Retina (tissue), 1 donor: ENCODE results near the gene MAPRE3.

ENCODE experiments used
- DNase-seq: peaks from one replicate; pipeline ENCODE4 v3.0.0-alpha.2; 2016

Gene MAPRE3

DNA sequence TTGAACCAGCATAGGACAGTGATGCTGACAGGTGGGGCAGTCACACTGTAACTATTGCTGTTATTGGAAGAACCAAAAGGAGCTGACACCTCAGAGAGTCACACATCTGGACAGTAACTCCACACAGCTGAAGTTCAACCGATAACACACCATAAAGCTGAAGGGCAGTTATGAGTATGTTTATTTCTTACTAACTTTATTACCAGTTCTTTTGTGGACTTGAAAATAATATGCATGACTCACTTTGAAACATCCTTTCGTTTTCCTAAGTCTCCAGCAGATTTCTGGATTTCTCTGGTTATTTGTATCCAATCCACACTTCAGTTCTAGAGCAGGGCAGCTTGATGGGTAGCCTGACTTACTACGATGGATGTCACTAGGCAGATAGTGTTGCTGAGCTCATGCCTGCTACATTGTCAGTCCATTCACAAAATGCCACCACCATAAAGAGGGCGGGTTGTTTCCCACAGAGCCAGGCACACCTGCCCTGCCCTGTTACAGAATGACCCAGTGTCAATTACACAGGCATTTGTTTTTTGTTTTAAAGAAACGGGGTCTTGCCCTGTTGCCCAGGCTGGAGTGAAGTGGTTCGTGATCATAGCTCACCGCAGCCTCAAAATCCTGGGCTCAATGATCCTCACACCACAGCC is 72.7 kb downstream of the MAPRE3 start:
- no peak for DNase-seq

DNA sequence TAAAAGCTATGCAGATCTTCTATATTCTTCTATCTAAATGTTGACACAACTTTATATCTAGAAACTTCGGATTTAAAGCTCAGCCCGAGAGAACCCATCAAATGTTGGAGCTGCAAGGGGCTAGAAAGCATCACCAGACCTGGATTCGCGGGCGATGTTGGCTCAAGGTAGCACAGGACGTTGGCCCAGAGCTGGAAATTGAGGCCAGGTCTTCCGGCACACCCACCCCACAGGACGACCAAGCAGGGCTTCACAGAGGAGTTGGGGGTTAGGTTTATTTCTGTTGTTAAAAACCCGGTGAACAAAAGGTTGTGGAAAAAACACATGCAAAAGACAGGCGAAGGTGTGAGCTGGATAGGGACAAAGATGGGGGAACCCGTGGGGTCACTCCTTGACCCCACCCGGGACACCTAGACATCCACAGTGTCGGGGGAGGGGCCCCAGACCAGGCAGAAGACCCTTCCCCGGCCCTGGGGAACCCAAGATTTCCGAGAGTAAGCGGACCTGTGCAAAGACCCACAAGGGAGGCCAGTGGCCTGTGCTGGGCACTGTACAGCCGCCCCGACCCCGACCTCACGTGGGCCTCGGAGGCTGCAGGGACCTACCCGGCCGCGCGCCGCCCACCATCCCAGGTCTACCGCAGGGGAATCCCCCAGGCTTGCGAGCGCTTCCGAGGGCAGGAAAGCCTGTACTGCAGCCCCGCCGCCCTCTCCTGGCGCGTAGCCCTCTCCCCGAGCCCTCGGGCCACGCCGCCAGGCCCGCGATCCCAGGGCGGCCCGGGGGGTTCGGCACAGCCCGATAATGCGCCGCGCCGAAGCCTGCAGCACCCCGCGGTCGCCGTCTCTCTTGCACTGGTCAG is 79.2 kb downstream of the MAPRE3 start:
- DNase-seq, result no peak

DNA sequence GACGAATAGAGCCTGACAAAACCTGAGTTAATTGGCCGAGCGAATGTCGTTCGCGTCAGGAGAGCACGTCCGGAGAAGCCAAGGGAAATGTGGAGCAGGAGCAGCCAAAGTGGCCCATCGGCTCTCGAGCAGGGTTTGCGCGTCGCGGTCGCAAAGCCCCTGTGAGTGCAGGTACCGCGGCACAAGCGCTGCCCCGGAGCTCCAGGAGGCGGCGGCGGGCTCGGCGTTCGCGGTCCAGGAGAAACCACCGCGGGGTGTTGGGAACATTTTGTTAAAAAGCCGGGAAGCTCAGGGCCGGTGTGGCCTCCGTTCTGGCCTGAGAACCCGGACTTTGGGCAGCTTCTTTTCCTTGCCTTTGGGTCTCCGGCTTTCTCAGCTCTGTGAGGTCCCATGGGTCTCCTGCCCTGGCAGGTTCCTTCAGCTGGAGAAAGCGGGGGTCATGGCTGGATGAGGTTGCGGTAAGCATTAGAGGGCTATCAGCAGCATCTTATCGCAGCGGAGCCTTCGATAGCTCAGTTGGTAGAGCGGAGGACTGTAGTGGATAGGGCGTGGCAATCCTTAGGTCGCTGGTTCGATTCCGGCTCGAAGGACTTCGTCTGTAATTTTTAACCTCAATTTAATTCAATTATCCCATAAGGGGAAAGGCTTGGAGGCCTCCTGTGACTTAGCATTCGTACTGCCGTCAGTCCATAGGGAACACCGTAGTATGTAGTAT is 80.0 kb downstream of the MAPRE3 start:
- peak; percentile 99 for DNase-seq

DNA sequence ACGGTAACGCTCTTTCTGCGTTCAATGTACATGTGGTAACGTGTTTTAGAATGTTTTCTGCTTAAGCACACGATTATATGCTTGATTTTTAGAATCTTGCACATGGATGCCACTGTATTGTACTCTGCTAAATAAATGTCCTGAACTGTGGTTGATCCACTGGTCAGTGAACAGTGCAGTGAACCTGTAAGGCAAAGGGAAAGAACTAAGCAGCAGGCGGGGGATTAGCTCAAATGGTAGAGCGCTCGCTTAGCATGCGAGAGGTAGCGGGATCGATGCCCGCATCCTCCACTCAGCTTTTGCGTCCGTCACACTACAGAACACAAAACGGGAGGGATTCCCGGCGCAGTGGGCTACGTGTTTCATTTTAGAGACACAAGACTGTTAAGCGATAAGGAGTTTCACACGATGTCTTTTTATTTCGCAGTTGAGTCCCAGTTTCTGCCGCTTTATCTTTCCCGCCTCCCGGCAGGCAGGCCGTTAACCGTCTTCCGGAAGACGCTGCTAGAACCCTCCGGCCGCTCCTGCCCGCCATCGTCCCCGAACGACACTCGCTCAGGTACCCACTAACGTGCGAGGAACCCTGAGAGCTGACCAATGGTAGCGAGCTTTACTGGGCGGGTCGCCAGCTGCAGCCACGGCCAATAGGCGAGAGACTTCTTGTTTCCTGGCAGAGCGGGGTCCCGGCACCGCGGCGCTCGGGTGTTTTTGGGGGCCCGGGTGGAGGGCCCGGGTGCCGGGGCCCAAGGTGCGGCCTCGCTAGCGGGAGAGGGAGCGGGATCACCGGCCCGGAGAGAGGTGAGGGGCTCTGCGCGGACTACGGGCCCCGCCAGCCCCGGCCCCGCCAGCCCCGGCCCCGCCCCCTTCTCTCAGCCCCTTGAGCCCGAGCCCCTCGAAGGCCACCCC is 80.8 kb downstream of the MAPRE3 start, which contains the start of gene AGBL5:
TSS of gene AGBL5 (plus strand) at position 673 of the 906 bp plus-strand sequence. CDS start 1,291 bp downstream, outside the sequence.
- DNase-seq, result peak; percentile 100

GRCh38 chr2:27051902-27052645 is 81.6 kb downstream of the MAPRE3 start:
- DNase-seq, result peak; percentile 52

DNA sequence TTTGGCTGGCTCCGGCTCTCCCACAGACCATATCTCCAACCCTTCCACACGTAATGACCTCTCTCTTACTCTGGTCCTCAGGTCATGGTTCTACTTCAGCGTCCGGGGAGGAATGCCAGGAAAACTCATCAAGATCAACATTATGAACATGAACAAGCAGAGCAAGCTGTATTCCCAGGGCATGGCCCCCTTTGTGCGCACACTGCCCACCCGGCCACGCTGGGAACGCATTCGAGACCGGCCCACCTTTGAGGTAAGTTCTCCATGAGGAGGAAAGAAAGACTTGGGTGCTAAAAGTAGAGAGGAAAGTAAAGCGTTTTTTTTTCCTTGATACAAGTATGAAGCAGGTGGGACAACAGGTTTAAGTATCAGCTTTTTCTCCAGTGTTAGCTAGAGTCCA is 82.9 kb downstream of the MAPRE3 start:
- DNase-seq, result no peak

DNA sequence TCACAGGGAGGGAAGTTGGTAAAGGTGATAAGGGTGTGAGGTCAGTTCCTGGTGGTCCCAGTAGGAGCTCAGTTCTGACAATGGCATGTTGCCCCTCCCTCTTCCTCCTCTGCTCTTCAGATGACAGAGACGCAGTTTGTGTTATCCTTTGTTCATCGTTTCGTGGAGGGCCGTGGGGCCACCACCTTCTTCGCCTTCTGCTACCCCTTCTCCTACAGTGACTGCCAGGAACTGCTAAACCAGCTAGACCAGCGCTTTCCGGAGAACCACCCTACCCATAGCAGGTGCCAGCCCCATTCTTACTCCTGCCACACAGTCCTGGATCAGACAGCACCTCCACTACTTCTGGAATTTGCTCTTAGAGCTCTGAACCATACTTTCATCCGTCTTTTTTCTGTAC is 83.3 kb downstream of the MAPRE3 start:
- no peak for DNase-seq

DNA sequence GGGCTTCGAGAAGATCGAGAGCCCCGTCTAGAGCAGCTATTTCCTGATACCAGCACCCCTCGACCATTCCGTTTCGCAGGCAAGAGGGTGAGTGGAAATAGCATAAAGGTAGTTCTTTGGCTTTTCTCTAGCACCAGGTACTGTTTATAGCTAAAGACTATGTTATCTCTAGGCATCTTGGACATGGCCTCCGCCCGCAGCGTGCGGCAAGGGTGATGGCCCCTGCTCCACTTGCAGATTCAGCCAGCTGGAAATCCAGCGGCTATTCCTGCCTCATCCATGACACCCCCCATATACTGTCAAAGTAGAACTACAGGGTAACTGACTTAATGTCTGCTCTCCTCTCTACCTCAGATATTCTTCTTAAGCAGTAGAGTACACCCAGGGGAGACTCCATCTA is 84.3 kb downstream of the MAPRE3 start:
- DNase-seq, result no peak

GRCh38 chr2:27057184-27057583 is 86.7 kb downstream of the MAPRE3 start:
- DNase-seq, result no peak

- no peak for DNase-seq
Measured at GRCh38 chr2:27058210-27058609, 87.8 kb downstream of the MAPRE3 start.

DNA sequence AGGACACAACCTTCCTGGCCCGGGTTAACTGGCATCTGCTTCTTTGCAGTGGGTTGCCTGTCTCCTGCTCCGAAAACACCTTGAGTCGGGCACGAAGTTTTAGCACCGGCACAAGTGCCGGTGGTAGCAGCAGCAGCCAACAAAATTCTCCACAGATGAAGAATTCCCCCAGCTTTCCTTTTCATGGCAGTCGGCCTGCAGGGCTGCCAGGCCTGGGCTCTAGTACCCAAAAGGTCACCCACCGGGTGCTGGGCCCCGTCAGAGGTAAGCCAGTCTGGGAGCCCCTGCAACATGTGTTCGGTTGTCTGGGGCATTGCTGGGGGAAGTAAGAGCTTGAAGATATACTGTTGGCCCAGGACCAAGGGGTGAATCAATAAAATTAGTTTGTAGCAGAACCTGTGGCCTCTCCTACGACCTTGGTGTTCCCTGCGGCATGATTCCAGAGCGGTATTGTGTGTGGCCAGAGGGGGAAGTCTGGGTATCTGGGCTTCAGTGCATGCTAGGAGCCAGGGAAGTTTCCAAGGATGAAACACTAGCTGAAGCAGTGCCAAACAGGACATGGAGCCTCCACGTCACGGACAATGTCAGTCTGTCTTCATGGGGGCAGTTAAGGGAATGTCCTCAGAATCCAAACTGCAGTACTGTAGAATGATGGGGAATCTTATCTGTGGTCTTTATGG is 88.8 kb downstream of the MAPRE3 start:
- no peak for DNase-seq

GRCh38 chr2:27060323-27060722 is 89.9 kb downstream of the MAPRE3 start:
- no peak for DNase-seq

GRCh38 chr2:27065128-27065527 is 94.7 kb downstream of the MAPRE3 start:
- no peak for DNase-seq

DNA sequence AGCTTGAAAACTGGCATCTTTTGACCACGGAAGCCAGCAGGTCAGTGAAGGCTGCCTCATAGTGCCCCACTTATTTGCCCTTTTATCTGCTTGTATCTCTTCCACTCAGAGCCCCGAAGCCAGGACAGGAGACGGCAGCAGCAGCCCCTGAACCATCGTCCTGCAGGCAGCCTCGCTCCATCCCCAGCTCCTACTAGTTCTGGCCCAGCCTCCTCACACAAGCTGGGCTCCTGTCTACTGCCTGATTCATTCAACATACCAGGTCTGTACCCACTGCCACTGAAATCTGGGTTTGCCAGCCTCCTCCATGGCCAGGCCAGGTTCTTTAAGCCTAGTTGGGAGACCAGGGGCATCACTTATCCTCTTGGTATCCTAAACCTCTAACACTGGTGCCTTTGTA is 96.9 kb downstream of the MAPRE3 start:
- DNase-seq, result no peak

- DNase-seq, result no peak
Measured at GRCh38 chr2:27069436-27069835, 99.0 kb downstream of the MAPRE3 start.

- no peak for DNase-seq
Measured at GRCh38 chr2:27069961-27070618, 99.7 kb downstream of the MAPRE3 start.

DNA sequence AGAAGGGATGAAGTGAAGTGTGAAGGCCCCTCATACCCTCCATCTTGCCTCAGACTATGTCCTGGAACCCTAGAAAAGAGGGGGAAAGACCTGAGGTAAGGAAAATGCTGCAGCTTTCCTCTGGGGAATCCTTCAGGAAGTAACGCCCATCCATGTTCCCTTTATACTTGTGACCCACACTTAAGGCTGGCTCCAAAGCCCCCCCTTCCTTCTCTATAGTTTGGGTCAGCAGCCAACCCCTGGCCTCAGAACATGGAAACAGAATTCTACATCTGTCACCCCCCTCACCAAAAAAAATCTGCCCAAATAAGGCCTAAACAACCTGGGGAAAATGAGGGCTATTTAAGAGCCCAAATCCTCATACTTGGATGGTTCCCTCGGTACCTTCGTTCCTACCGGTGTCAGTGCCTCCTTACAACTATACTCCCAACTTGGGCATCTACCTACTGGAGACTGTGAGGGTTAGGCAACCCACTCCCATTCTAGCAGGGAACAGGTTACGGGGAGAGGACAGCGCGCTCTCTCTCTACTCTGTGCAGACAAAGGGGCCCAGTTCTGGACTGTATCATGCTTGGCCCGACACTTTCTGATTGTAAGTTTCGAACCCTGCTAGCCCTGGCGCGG is 100.3 kb downstream of the MAPRE3 start:
- no peak for DNase-seq

DNA sequence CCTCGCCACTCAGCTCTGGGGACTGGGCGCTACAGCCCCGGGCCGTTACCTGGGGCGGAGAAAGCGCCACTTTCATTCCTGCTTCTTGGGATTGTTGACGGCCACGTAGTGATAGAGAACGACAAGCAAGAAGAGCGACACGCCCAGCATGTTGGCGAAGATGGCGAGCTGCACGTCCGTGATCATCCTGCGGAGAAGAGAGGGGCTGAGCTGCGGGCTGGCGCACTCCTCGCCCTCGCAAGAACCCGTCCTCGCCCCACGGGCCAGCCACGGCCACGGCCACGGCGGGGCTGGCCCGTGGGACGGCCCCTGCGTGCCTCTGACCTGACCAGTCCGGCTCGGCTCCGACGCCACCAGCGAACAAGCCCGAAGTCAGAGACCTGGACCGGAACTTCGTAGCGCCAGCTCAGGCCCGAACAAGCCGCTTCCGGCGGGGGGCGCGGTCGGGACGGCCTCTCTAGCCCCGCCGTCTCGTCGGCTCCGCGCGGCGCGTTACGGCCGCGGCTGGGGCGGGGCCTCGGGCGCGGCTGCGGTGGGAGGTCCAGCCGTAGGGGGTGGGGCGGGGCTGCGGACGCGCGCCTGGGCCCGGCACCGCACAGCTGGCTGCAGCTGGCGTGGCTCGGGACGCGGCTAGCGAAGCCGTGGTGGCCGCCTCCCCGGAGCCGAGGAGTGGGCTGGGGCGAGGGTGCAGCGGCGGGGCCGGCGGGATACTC is 101.0 kb downstream of the MAPRE3 start, which contains the start of gene OST4:
TSS of gene OST4 (minus strand) at position 378 of the 713 bp plus-strand sequence.
- peak; percentile 94 for DNase-seq
